HCT116 (cell line): ENCODE data around the gene FRMD4A. TPM values are rescaled to one million over a fixed set of nuclear protein-coding genes. Genes with fewer than 3 reads are reported as not detected.

Source experiments
- ATAC-seq: fragments of 200-7000 bp; cut with Tn5 transposase; 2 replicates; pipeline ENCODE4 v1.9.1; 2020; ENCODE audit warnings: mild to moderate bottlenecking, moderate library complexity
- BruUV-seq: library from RNA; stranded (reverse); fragments of 400-500 nt; replicated peaks from 2 replicates; lab custom pipeline; 2021; lab: Mats Ljungman, UMichigan
- CTCF ChIA-PET: fragments of 300-600 bp; sonication (Branson Sonifier 250); formaldehyde crosslinking; loops from one replicate; lab custom pipeline; 2021; ENCODE audit warnings: antibody characterized with exemption; lab: Charles Lee
- POLR2A ChIA-PET: fragments of 300-600, 350-600 bp; sonication (Branson Sonifier 250); formaldehyde crosslinking; loops from one replicate; lab custom pipeline; 2021; ENCODE audit warnings: antibody characterized with exemption; lab: Charles Lee
- RAD21 ChIA-PET, 2 experiments: fragments of 300-600 bp; sonication (Branson Sonifier 250); formaldehyde crosslinking; loops; one replicate each; lab custom pipeline; 2023; ENCODE audit warnings: low total read pairs in 2 of 2; ENCODE audit not compliant: uncharacterized antibody in 2 of 2, unreplicated experiment in 2 of 2, low non-redundant PET in 1 of 2; lab: Charles Lee
- DNase-seq: peaks from one replicate; pipeline ENCODE4 v3.0.0-alpha.2; 2010; ENCODE audit warnings: low read depth, low spot score
- H2AFZ ChIP-seq: fragments of 200-600 bp; shearing (Covaris generic), sonication (generic); 2 replicates; pipeline ENCODE4 v1.6.1; 2017; ENCODE audit warnings: low read depth, mixed run types, mixed read lengths, antibody characterized with exemption, low read length; ENCODE audit not compliant: poor library complexity, severe bottlenecking
- H3K27ac ChIP-seq: 2 replicates; pipeline ENCODE4 v1.5.1; 2012; ENCODE audit warnings: low read depth, low read length
- H3K27me3 ChIP-seq: fragments of 200-600 bp; sonication (generic); 2 replicates; pipeline ENCODE4 v1.6.1; 2016; ENCODE audit warnings: mixed run types, low read length, mixed read lengths; ENCODE audit not compliant: insufficient read depth
- H3K36me3 ChIP-seq, 2 experiments: fragments of 200-500 bp in 1 of 2; fragments of 200-600 bp in 1 of 2; sonication (Bioruptor generic) in 1 of 2; sonication (generic) in 1 of 2; 2 replicates each; pipeline versions ENCODE4 v1.5.1 to v1.6.1; 2014 to 2016; ENCODE audit warnings: low read length in 2 of 2, inconsistent platforms in 1 of 2, mixed read lengths in 1 of 2, mixed run types in 1 of 2; ENCODE audit not compliant: insufficient read depth in 2 of 2, control insufficient read depth in 1 of 2
- H3K4me1 ChIP-seq, 2 experiments: fragments of 200-600 bp in 1 of 2; sonication (generic) in 1 of 2; 2 replicates each; pipeline versions ENCODE4 v1.5.1 to v1.6.1; 2012 to 2017; ENCODE audit warnings: low read length in 2 of 2, inconsistent platforms in 1 of 2, mild to moderate bottlenecking in 1 of 2, mixed read lengths in 1 of 2, mixed run types in 1 of 2, moderate library complexity in 1 of 2; ENCODE audit not compliant: insufficient read depth in 2 of 2, control insufficient read depth in 1 of 2
- H3K4me2 ChIP-seq: fragments of 200-600 bp; sonication (generic); 2 replicates; pipeline ENCODE4 v1.6.1; 2017; ENCODE audit warnings: mixed run types, low read length, mixed read lengths
- H3K4me3 ChIP-seq, 2 experiments: fragments of 200-600 bp in 1 of 2; sonication (generic) in 1 of 2; replicated peaks in 1 of 2; 2 replicates each; pipeline ENCODE4 v1.5.1; 2011 to 2016; ENCODE audit warnings: low read length in 2 of 2, control low read depth in 1 of 2, low read depth in 1 of 2, mild to moderate bottlenecking in 1 of 2, mixed read lengths in 1 of 2, mixed run types in 1 of 2
- H3K79me2 ChIP-seq: fragments of 200-600 bp; sonication (generic); 2 replicates; pipeline ENCODE4 v1.6.1; 2017; ENCODE audit warnings: mild to moderate bottlenecking, mixed run types, low read length, moderate library complexity, mixed read lengths; ENCODE audit not compliant: insufficient read depth
- H3K9ac ChIP-seq: fragments of 200-600 bp; sonication (generic); 2 replicates; pipeline ENCODE4 v1.6.1; 2016; ENCODE audit warnings: low read length, mixed read lengths
- H3K9me2 ChIP-seq: fragments of 200-600 bp; sonication (generic), shearing (Covaris generic); 2 replicates; pipeline ENCODE4 v1.6.1; 2017; ENCODE audit warnings: mixed run types, mild to moderate bottlenecking, moderate library complexity; ENCODE audit not compliant: insufficient read depth
- H3K9me3 ChIP-seq, 2 experiments: fragments of 200-500 bp in 1 of 2; fragments of 200-600 bp in 1 of 2; sonication (Bioruptor generic) in 1 of 2; sonication (generic) in 1 of 2; 2 replicates each; pipeline ENCODE4 v1.6.1; 2014 to 2017; ENCODE audit warnings: low read length in 2 of 2, mixed read lengths in 2 of 2, inconsistent platforms in 1 of 2, low read depth in 1 of 2, mild to moderate bottlenecking in 1 of 2, mixed run types in 1 of 2, moderate library complexity in 1 of 2; ENCODE audit not compliant: control insufficient read depth in 1 of 2, insufficient read depth in 1 of 2
- H4K20me1 ChIP-seq: fragments of 200-600 bp; sonication (generic), shearing (Covaris generic); 2 replicates; pipeline ENCODE4 v1.6.1; 2017; ENCODE audit warnings: mixed run types, mild to moderate bottlenecking, moderate library complexity; ENCODE audit not compliant: insufficient read depth
- CBX3 ChIP-seq: IDR thresholded peaks from 2 replicates; pipeline ENCODE4 v1.6.1; 2012; ENCODE audit warnings: low read depth
- ELF1 ChIP-seq: IDR thresholded peaks from 2 replicates; pipeline ENCODE4 v1.6.1; 2012; ENCODE audit warnings: low read depth, borderline replicate concordance
- EZH2phosphoT487 ChIP-seq: fragments of 200-600 bp; IDR thresholded peaks from 2 replicates; pipeline ENCODE4 v1.6.1; 2018; ENCODE audit warnings: antibody characterized with exemption, borderline replicate concordance
- MAX ChIP-seq: IDR thresholded peaks from 2 replicates; pipeline ENCODE4 v1.6.1; 2012
- POLR2AphosphoS5 ChIP-seq: IDR thresholded peaks from 2 replicates; pipeline ENCODE4 v1.6.1; 2011; ENCODE audit warnings: mild to moderate bottlenecking, low read depth, low read length, moderate library complexity
- RAD21 ChIP-seq: IDR thresholded peaks from 2 replicates; pipeline ENCODE4 v1.6.1; 2012; ENCODE audit warnings: low read depth, mild to moderate bottlenecking
- REST ChIP-seq: IDR thresholded peaks from 2 replicates; pipeline ENCODE4 v1.6.1; 2012; ENCODE audit warnings: low read depth
- SP1 ChIP-seq: IDR thresholded peaks from 2 replicates; pipeline ENCODE4 v1.6.1; 2012; ENCODE audit warnings: low read depth
- intact Hi-C: fragments of 100-400 bp; cut with micrococcal nuclease; formaldehyde crosslinking; loops from 2 replicates; pipeline ENCODE4 v1.10.0; 2022
- total RNA-seq: library from RNA; stranded (reverse); gene quantifications from one replicate; pipeline ENCODE4 v1.2.1, GENCODE V29; 2021; ENCODE audit not compliant: unreplicated experiment
- TF ChIP-seq, protein P1 (sequence below): IDR thresholded peaks from 2 replicates; pipeline ENCODE4 v1.6.1; 2012
- TF ChIP-seq, protein P2 (sequence below), 3 experiments: fragments of 200-600 bp in 1 of 3; sonication (generic) in 1 of 3; IDR thresholded peaks in 2 of 3; conservative IDR thresholded peaks in 1 of 3; 2 replicates each; pipeline ENCODE4 v1.5.1; 2012 to 2017; ENCODE audit warnings: low read depth in 2 of 3, low read length in 2 of 3, antibody characterized with exemption in 1 of 3, borderline replicate concordance in 1 of 3, control low read depth in 1 of 3, mild to moderate bottlenecking in 1 of 3, mixed read lengths in 1 of 3, mixed run types in 1 of 3, moderate library complexity in 1 of 3; ENCODE audit not compliant: insufficient read depth in 1 of 3

Gene FRMD4A
- total RNA-seq, 1 experiment from 2014 or later = 0.20 TPM

- RAD21 ChIA-PET = no interaction called here
- H3K4me3 ChIP-seq = no peak overlapping the region
- ATAC-seq (no peak), DNase-seq (no peak)
- BruUV-seq = no TSS peak
- H3K9me3 ChIP-seq = no peaks in the 10 kb centered on the region
- no peak overlapping the region for H3K9ac ChIP-seq
- H3K4me1 ChIP-seq = no peaks in the 10 kb centered on the region
- CTCF ChIA-PET = no interaction called here
- TF ChIP-seq SP1 = no peak
- TF ChIP-seq RAD21 = no peak
- no peak for TF ChIP-seq EZH2phosphoT487
- TF ChIP-seq POLR2AphosphoS5 = no peak
- no peak for TF ChIP-seq CBX3
- TF ChIP-seq, protein P1, sequence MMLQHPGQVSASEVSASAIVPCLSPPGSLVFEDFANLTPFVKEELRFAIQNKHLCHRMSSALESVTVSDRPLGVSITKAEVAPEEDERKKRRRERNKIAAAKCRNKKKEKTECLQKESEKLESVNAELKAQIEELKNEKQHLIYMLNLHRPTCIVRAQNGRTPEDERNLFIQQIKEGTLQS = no peak
- no peak for TF ChIP-seq ELF1
- TF ChIP-seq, protein P2, sequence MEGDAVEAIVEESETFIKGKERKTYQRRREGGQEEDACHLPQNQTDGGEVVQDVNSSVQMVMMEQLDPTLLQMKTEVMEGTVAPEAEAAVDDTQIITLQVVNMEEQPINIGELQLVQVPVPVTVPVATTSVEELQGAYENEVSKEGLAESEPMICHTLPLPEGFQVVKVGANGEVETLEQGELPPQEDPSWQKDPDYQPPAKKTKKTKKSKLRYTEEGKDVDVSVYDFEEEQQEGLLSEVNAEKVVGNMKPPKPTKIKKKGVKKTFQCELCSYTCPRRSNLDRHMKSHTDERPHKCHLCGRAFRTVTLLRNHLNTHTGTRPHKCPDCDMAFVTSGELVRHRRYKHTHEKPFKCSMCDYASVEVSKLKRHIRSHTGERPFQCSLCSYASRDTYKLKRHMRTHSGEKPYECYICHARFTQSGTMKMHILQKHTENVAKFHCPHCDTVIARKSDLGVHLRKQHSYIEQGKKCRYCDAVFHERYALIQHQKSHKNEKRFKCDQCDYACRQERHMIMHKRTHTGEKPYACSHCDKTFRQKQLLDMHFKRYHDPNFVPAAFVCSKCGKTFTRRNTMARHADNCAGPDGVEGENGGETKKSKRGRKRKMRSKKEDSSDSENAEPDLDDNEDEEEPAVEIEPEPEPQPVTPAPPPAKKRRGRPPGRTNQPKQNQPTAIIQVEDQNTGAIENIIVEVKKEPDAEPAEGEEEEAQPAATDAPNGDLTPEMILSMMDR (IDR thresholded peaks at IDR 0.05 in 2 of 3, conservative IDR thresholded peaks at IDR 0.05 in 1 of 3; ENCODE audit: borderline replicate concordance in 1 of 3, insufficient read depth in 1 of 3, low read depth in 2 of 3, low read length in 2 of 3) = no peak
- TF ChIP-seq MAX = no peak
- TF ChIP-seq REST = no peak
- H3K9me2 ChIP-seq = no peaks in the 10 kb centered on the region
- H2AFZ ChIP-seq = no peak overlapping the region
- H4K20me1 ChIP-seq = no peaks in the 10 kb centered on the region
- intact Hi-C loops = no loop called here
- H3K79me2 ChIP-seq = no peaks in the 10 kb centered on the region
- no peak overlapping the region for H3K27ac ChIP-seq
- POLR2A ChIA-PET = no interaction called here
- no peak overlapping the region for H3K4me2 ChIP-seq
- peaks cover 78% of the 10 kb centered on the region for H3K27me3 ChIP-seq
- no peaks in the 10 kb centered on the region for H3K36me3 ChIP-seq
Observed at GRCh38 chr10:14309593-14309992, 21.1 kb downstream of the FRMD4A start.
